ENCODE data around the gene ACAP2.

- TF ChIP-seq CTCF (IDR thresholded peaks at IDR 0.05) = no peak
- TF ChIP-seq POLR2AphosphoS5 (IDR thresholded peaks at IDR 0.05; ENCODE audit: insufficient read depth in 1 of 2, low read depth in 1 of 2) = no peak
- no peak for TF ChIP-seq POLR2A (IDR thresholded peaks at IDR 0.05)
Observed at GRCh38 chr3:195227871-195228270, 214.9 kb downstream of the ACAP2 start.

Measured in vagina (tissue), 2 donors.